GM23248 (cell line): ENCODE results near the gene TMPRSS15.

Experiments used
- EZH2 ChIP-seq: fragments of 200-600 bp; sonication (generic); IDR thresholded peaks from 2 replicates; pipeline ENCODE4 v1.6.1; 2018; ENCODE audit warnings: antibody characterized with exemption, mild to moderate bottlenecking; ENCODE audit not compliant: insufficient read depth, poor library complexity, severe bottlenecking
- EZH2phosphoT487 ChIP-seq: fragments of 200-600 bp; sonication (generic); IDR thresholded peaks from 2 replicates; pipeline ENCODE4 v1.6.1; 2018; ENCODE audit warnings: antibody characterized with exemption, moderate library complexity, mild to moderate bottlenecking, low read depth; ENCODE audit not compliant: insufficient read depth

GRCh38 chr21:18318156-18318555 lies 85.4 kb downstream of the TMPRSS15 start:
- TF ChIP-seq EZH2phosphoT487, result no peak
- TF ChIP-seq EZH2, result no peak
